ENCODE data around the gene SEMA3C.

Gene SEMA3C

DNA sequence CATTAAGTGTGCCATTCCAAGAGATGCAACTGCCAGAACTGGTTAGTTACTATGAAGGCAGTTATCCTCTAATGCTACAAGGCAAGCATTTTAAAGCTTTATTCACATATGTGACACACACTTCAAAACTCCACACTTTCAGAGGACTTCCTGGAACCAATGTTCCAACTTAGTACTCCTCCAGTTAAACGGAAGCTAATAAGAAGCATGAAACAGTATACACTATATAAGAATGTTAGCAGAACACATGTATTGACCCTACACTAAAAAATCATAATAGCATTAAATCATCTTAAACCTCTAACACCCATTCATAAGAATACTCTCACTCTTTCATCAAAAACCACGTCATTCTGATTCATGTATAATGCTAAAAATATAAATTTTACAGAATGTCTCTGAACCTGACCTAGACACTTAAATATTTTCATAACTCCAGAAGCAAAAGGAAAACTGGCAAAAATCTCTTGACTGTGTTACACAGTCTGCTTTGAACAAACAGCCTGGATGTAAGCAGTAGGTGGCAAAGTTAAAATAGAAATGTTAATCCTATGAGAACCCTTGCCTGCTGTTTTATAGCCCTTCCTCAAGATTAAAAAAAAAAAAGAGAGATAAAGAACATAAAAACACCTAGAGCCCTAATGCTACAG is 135.0 kb downstream of the SEMA3C start:
- in situ Hi-C loops (cut with MboI; ENCODE audit: low sequenced_read_pairs): no loop called here

DNA sequence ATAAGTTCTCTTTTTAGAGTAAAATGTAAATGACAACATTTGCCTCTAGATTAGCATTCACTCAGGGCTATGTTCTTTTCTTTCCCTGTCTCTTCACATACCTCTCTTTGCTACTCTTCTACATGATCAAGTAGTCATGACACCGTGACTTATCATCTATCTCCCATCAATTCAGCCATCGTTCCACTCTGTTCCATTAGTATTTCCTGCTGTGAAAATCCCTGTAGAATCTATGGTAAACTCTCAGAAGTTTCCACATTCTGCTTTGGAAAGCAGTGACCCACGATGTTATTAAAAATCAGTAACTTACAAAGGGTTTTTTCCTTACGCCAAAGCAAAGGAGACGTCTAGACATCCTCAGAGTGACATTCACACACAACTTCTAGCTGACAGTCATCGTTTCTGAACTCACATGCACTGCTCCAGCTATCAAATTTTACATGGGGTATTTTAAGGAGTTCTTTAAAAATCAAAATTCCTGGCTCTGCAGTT is 135.6 kb downstream of the SEMA3C start:
- in situ Hi-C loops (cut with MboI; ENCODE audit: low sequenced_read_pairs): no loop called here

DNA sequence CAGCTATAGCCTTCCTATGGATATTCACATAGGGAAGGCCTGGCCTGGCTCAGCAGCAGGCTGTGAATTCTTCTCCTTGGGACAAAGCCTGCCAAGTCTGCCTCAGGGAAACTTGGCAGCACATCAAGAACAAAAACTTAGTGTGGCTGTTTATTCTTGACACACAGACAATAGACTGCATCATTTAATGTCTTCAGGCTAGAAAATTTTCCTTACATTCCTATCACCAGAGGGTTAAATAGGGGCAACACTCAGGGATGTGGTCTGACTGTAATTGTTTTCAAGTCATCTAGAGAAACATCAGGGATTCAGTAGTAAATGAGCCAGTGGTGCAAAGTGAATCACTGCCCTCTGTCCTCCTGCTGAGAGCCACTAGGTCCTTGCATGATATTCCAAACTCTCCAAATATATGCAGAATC is 137.3 kb downstream of the SEMA3C start:
- in situ Hi-C loops (cut with MboI; ENCODE audit: low sequenced_read_pairs): no loop called here

DNA sequence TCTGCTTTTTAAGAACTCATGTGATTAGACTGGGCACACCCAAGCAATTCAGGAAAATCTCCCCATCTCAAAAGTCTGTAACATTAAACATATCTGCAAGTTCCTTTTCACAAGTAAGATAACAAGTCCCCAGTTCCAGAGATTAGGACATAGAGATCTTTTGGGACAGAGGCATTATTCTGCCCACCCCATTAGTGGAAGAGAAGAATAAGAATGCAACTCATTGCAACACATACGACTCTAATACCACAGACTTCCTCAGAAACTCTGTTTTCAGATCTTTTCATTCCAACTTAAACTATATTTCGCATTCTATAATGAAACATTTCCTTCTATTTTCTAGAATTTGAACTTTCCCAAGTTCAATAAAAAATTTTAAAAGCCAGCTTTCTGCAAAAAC is 137.7 kb downstream of the SEMA3C start:
- in situ Hi-C loops (cut with MboI; ENCODE audit: low sequenced_read_pairs): no loop called here

DNA sequence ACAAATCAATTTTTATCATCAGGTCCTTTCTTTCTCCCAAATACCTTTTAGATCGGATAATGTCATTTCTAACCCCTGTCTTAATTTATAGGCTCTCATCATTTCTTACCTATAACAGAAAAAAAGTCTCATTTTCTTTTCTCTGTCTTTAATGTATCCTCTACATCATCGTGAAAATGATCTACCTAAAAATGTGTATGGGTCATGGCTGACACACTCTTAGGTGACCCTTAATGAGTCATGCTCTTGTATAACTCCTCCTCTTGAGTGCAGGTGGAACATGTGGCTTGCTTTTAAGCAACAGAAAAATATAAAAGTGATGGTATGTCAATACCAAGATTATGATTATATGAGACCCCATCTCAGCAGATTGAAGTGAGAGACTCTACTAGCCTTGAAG is 139.4 kb downstream of the SEMA3C start:
- in situ Hi-C loops (cut with MboI; ENCODE audit: low sequenced_read_pairs): no loop called here

DNA sequence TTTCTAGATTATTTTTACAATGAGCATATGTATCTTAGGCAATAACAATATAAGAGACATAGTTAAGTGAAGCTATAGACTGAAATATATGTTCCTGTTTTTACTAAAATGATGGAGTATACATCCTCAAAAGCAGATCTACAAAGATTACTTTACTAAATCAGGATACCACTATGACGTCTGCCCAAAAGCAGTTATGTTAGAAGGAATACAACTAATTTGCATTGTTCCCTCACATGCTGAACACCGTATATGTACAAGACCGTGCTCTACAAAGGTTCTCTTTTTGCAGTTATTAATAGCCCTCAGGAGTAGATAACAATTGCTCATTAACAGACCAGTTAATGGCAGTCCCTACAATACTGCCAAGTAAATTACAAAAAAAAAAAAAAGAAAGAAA is 143.0 kb downstream of the SEMA3C start:
- in situ Hi-C loops (cut with MboI; ENCODE audit: low sequenced_read_pairs): no loop called here

DNA sequence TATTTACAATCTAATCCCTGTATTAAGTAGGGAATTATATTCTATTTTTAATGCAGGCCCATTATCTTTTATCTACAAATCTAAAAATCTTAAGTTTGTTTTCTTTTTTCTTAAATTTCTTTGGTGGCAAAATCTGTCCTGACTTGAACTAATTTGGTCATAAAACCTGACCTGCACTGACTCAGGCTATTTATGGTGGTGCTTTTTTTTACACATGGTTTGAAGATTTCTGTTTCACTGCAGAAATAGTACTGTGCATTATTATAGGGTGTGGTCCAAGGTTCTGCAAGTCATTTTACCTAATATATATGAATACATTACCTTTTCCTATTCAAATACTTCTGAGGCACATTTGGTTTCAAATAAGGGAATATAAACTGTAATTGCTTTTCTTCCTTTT is 143.4 kb downstream of the SEMA3C start:
- in situ Hi-C loops (cut with MboI; ENCODE audit: low sequenced_read_pairs): no loop called here

DNA sequence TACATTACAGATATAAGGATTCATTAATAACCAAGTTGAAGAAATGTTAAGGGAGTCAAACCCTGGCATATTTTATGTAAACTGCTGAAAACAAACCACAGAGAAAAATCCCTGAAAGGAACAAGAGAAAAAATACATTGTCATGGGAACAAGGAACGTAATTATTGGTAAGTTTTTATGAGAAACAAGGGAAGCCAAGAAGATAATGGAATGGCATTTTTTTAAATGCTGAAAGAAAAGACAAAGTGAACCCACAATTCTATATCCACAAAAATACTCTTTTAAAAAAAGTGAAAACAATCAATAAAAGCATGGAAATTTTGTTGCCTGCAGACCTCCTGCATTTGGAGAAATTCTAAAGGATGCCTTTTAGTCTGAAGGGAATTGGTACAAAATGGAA is 144.0 kb downstream of the SEMA3C start:
- in situ Hi-C loops (cut with MboI; ENCODE audit: low sequenced_read_pairs): no loop called here

DNA sequence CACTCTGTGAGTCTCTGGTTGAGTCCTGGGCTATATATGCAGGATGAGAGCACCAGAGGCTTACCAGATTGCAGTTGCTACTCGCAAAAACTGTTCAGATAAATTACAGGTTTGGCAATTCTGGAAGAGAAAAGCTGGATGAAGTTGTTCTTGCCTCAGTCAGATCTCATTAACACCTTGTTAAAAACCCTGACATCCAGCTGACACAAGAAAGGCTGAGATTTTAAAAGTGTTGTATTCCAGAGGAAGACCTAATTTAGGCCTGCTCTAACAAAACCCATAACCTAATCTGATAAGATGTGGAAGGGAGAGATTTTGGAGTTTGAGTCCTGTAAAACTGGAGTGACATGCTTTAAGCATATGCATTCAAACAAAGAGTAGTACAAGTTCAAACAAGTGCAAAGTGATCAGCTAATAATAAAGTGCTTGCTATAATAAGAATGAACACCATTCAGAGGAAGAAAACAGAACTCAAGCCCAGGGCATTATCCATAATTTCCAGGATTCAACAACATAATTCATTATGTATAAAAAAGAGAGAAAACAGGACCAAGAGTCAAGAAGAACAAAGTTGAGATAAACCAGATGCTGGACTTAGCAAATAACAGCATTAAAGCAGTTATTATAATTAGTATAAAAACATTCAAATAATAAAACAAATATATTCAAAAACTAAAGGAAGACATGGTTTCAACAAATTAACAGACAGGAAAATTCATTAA is 144.9 kb downstream of the SEMA3C start:
- in situ Hi-C loops (cut with MboI; ENCODE audit: low sequenced_read_pairs): no loop called here

DNA sequence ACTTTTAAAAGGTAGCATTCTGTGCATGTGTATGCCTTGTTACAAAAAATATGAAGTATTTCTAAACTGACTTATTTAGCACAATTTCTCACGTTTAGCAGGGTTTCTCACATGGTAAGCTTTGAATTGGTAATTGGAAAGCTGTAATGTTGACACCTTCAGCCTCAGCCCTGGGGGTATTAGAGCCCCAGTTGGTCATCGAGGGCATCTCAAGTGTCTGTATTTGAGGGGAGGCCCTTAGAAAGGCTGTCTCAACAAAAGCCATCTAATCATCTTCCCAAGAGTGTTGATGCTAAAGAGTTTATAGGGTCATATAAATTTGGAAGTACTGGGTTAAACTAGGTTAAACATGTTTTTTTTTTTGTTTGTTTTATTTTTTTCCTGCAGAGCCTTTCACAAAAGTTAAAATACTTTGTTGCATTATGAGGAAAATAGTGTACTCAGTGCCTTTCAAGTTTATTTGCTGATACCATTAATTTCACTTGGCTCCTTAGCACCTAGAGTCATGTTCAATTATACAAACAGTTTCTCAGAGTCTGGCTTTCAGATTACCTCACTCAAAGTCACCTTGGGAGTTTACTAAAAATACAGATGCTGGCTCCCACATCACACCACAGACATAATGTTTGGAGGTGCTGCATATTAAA is 146.4 kb downstream of the SEMA3C start:
- in situ Hi-C loops (cut with MboI; ENCODE audit: low sequenced_read_pairs): no loop called here

DNA sequence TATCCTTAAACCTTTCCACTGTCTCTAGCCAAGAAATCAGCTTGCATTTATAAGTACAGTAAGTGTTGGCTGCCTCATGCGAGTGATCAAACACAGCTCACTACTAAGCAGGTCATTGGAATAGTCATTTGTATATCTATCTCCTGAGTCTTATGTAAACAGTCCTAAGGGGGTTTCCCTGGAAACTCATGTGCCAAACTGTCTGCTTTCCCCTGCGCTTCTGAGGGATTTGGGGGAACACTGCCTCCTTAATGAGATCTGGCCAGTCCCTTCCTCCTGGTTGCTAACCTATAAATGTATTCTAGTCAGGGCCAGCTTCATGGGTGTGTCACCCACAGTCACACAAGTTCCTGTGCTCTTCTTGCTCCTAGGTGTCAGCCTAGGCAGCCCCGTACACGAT is 147.3 kb downstream of the SEMA3C start:
- in situ Hi-C loops (cut with MboI; ENCODE audit: low sequenced_read_pairs): no loop called here

DNA sequence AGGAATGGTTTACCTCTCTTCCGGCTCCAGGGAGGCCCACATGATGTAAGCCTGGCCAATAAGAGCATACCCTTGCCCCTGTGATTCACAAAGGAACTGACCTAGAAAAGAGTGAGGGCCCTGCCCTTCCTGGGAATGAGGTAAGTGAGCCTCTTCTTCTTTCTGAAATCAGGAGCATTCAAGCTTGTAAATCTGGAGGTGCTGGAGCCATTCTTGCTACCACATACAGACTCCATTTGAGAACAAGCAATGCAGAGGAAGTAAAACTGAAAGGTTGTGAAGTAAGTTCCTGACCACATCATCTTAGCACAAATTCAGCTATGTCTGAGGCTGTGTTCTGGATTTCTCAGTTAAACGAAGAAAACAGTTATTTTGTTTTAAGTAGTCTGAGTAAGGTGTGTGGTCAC is 148.2 kb downstream of the SEMA3C start:
- in situ Hi-C loops (cut with MboI; ENCODE audit: low sequenced_read_pairs): no loop called here

DNA sequence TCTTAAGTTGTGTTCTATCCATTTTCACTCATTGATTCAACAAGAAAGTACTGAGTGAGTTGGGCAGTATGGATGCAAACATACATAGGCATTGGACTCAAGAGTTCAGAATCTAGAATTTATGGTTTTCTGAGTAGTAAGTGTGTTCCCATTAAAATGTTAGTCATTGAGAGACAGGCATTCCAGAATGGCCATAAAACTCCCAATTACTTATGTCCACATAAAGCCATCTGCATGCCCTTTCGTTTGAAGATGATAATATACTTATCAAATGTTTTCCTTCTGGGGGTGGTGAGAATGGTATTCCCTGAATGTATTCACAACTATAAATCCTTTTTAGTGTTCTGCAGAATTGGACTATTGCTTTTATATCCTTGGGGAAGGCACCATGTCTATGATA is 148.8 kb downstream of the SEMA3C start:
- in situ Hi-C loops (cut with MboI; ENCODE audit: low sequenced_read_pairs): no loop called here

DNA sequence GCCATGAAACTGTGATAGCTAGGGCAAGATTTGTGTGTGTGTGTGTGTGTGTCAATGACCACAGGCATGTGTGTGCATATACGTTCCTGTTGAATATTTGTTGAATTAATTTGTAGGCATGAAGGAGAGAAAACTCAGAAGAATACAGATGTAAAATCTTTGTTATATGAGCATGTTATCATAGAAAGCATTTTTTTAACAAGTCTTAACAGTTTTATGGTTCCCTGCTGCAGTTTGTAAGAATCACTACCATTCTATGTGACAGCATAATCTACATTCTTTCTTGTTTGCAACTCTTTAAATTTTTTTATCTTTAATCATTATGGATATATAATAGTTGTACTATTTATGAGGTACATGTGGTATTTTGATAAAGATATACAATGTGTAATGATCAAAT is 150.1 kb downstream of the SEMA3C start:
- in situ Hi-C loops (cut with MboI; ENCODE audit: low sequenced_read_pairs): no loop called here

DNA sequence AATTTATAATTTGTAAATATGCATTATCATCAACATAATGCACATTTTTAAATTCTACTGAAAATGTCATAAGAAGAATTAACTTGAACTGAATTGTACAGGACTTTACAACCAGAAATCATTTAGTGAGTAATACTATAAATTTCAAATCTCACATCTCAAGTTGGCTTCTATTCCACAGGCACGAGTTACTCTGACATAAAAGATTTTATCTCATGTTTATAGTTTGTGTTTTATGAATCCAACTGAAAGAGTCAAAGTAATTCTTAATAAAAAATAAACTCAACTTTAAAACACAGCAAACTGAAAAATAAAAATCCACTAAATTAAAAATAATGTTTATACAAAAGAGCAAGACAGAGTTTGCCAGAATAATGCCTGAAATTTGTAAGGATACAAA is 151.2 kb downstream of the SEMA3C start:
- in situ Hi-C loops (cut with MboI; ENCODE audit: low sequenced_read_pairs): no loop called here

DNA sequence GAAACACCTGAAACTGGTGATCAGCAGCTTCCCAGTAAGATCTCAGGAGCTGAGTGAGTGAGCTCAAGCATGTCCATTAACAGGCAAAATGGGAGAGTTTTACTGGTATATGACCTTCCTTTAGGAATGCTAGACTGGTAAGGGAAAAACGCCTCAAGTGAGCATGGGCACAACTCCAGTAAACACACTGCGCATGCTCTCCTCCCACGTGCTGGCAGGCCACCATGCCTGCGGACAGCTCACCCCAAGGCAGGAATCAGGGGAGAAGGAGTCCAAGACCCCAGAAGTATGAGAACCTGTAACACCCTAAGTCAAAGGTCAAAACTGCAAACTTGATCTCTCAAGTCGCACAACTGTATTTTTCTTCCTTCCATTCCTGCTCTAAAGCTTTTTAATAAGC is 152.1 kb downstream of the SEMA3C start:
- in situ Hi-C loops (cut with MboI; ENCODE audit: low sequenced_read_pairs): no loop called here

DNA sequence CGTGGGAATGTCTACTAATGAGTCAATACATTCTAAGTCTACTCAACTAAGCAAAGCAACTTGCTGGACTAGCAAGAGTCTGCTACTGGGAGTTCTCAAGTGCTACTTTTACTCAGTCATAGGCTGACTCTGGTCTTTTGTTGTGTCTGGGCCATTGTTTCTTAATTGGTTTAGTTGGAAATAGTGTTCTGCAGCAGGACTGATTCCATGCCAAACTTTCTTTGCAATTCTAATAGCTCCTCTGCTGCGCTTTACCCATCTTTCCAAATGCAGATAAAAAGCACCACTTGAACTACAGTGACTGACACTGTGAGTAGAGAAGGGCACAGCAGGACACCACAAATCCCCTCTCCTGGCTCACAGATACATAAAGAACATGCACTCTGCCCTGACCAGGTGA is 154.7 kb downstream of the SEMA3C start:
- in situ Hi-C loops (cut with MboI; ENCODE audit: low sequenced_read_pairs): no loop called here

DNA sequence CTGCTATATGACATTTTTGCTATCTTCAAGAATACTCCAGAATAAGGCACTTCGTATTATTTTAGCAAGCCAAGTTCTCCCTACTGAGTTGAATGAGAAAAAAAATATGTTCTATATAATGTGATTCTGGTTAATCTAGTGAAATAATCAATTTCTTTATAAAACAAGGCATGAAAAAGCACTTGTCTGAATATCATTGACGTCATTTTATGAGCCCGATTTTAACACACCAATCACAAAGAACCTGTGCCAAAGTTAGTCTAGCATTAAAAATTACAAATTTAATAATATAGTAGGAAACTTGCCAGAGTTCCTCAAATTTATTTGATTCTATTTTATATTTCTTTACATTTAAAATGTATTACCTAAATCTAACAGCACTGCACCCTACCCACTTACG is 155.1 kb downstream of the SEMA3C start:
- in situ Hi-C loops (cut with MboI; ENCODE audit: low sequenced_read_pairs): no loop called here

DNA sequence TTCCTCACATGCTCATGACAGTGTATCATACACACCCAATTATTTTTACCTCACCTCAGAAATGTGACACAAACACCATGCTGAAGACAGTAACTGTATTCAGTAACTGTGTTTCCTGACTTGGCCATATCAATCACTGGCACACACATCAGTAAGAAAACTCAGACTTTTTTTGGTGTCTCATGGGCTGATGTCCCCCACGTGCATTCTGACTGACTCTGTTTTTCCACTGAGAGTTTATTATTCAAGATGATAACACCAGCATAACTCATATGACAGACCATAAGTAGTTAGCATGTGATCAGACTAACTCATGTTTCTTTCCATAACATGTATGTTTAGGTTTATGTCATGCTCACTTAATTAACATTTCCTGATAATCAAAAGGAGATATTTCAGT is 155.6 kb downstream of the SEMA3C start:
- in situ Hi-C loops (cut with MboI; ENCODE audit: low sequenced_read_pairs): no loop called here

DNA sequence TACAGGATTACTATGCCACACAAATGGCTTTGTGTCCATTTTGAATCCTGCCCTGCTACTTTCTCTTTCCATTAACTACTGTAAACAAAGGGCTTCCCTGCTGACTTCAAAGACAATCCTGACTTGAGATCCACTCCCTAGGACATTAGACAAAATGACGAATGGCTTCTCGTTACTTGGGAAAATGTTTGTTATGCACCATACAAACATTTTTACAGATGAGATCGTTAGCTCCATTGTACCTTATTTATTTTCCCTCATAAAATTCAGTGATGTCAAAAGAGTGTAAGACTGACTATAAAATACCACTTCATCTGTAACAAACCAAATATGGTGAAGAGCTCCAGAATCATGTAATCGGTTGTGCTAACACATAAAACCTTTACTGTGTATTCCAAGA is 158.6 kb downstream of the SEMA3C start:
- in situ Hi-C loops (cut with MboI; ENCODE audit: low sequenced_read_pairs): no loop called here

DNA sequence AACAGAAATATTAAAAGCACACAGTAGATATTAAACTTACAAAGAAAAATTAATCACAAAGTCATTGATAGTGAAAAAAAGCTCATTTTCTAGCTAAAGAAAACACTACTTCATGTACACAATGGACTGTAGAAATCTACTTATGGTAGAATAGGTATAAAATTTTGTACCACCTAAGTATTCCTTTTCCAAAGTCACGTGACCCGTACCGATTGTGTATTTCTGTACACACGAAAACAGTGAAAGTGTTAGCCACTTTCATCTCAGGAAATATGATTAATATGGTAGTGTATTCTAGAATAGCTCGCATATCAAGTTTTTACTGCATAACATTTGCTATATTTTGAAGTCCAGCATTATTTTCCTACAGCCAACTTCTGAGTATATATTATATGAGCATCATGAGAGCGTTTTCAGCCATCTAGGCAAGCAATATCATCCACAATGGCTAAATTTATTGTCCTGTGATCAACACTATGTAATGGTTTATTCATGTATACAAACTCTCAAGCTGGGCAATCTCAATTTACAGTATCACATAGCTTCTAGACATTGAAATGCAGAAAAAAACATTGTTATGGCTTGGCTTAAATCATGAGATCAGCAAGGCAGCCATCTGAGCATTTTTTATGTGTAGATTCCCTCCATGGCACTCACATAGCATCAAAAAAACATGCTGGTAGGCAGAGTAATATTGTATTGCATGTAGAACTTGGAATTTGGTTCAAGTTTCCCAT is 165.7 kb downstream of the SEMA3C start:
- in situ Hi-C loops (cut with MboI; ENCODE audit: low sequenced_read_pairs): no loop called here

DNA sequence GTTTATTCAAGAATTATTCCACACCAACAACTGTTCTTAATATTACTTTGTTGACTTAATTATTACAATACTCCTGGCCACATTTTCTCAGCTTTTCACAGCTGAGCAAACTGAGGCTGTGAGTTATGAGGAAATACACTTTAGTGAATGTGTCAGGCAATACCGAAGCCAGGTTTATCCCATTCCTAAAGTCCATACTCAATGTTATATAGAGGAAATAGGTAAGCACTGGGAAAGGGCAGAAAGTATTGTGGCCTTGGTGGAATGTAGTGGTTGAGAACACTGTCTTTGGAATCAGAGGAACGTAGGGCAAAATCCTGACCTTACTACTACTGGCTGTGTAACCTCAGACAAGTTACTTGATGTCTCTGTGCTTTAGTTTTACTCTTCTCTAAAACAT is 169.6 kb downstream of the SEMA3C start:
- in situ Hi-C loops (cut with MboI; ENCODE audit: low sequenced_read_pairs): no loop called here
